Islet precursor cell (in vitro differentiated cells): ENCODE data around the gene TMEM255B.

ENCODE experiments used
- DNase-seq: peaks from one replicate; pipeline ENCODE4 v3.0.0-alpha.2; 2018

TMEM255B gene

GRCh38 chr13:113865427-113865826 lies 106.4 kb downstream of the TMEM255B start:
- DNase-seq, result no peak
